ENCODE measurements around the gene LRRC40. TPM values are rescaled to one million over a fixed set of nuclear protein-coding genes. Genes with fewer than 3 reads are reported as not detected.

LRRC40 gene
- total RNA-seq (2014; rRNA removed; shearing (Covaris generic)) = 30.9 and 35.9 TPM in 2 replicates

GRCh38 chr1:70205434-70206118 lies at the start of gene LRRC40:
Gene LRRC40, minus strand, starts transcription at chr1:70205579. Its CDS starts 39 bp downstream, at chr1:70205540.
- H3K4me1 ChIP-seq (replicated peaks) = no peaks in the 10 kb centered on the region
- H3K4me3 ChIP-seq = peak within 1 kb of the TSS; percentile 57
- H3K36me3 ChIP-seq = peaks cover 28% of the 10 kb centered on the region
- peak; percentile 94 to 97 for DNase-seq (ENCODE audit: low read depth in 1 of 2, low spot score in 2 of 2)
- peak within 1 kb of the TSS; percentile 87 for H3K27ac ChIP-seq
- H3K9me3 ChIP-seq (replicated peaks) = no peaks in the 10 kb centered on the region
- no peaks in the 10 kb centered on the region for H3K27me3 ChIP-seq (replicated peaks)

- no peak for DNase-seq (ENCODE audit: low read depth in 1 of 2, low spot score in 2 of 2)
- Histone ChIP-seq H3K36me3 (peaks cover 94% of the 10 kb centered on the region), H3K27me3 (replicated peaks) (no peaks in the 10 kb centered on the region), H3K27ac (no peak overlapping the region), H3K4me1 (replicated peaks) (no peaks in the 10 kb centered on the region), H3K9me3 (replicated peaks) (no peaks in the 10 kb centered on the region), H3K4me3 (no peak overlapping the region)
These were observed 43.4 kb upstream of the LRRC40 start for GRCh38 chr1:70248729-70249128.

GRCh38 chr1:70247768-70248167 lies 42.4 kb upstream of the LRRC40 start:
- no peak overlapping the region for H3K4me3 ChIP-seq
- H3K36me3 ChIP-seq = peaks cover 99% of the 10 kb centered on the region
- no peak overlapping the region for H3K27ac ChIP-seq
- no peaks in the 10 kb centered on the region for H3K9me3 ChIP-seq (replicated peaks)
- H3K27me3 ChIP-seq (replicated peaks) = no peaks in the 10 kb centered on the region
- H3K4me1 ChIP-seq (replicated peaks) = no peaks in the 10 kb centered on the region
- DNase-seq (ENCODE audit: low read depth in 1 of 2, low spot score in 2 of 2) = no peak

DNA sequence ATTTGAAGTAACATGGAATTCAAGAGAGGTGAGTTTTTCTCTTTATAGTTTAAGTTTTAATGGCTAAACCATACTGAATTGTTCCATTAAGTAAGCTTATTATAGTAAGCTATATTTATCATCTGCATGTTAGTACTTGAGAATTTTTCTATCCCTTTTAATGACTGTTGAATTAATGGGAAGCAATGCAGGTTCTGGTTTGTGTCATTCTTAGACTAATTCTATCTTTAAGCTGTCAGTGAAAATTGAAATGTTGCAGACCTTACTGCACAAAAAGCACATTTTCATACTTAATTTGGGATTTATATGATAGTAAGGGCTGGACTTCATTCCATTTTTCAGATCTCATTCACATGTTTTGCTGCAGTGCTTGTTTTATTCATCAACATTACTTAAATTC lies 41.7 kb upstream of the LRRC40 start:
- no peaks in the 10 kb centered on the region for H3K4me1 ChIP-seq (replicated peaks)
- H3K4me3 ChIP-seq = no peak overlapping the region
- H3K36me3 ChIP-seq = peaks cover 97% of the 10 kb centered on the region
- no peaks in the 10 kb centered on the region for H3K27me3 ChIP-seq (replicated peaks)
- no peak for DNase-seq (ENCODE audit: low read depth in 1 of 2, low spot score in 2 of 2)
- H3K9me3 ChIP-seq (replicated peaks) = no peaks in the 10 kb centered on the region
- H3K27ac ChIP-seq = no peak overlapping the region

DNA sequence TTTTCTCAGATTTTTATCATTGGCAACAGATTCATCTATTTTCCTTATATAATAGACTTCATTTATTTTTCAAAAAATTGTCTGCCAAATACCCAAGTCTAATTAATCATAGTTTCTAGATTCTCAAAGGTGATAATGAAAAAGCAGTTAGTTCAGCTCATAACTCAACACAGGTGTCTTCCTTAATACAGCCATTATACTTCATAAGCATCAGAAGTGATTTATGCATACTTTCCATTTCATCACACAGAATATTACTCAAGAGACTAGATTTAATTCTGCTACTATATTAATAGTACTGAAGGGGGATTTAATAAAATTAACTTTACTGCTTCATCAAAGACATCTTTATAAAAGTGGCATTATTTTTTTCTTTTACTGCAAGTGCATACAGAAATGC lies 34.6 kb upstream of the LRRC40 start:
- no peaks in the 10 kb centered on the region for H3K4me1 ChIP-seq (replicated peaks)
- H3K9me3 ChIP-seq (replicated peaks) = no peaks in the 10 kb centered on the region
- peaks cover 95% of the 10 kb centered on the region for H3K36me3 ChIP-seq
- no peak overlapping the region for H3K27ac ChIP-seq
- no peak overlapping the region for H3K4me3 ChIP-seq
- no peak for DNase-seq (ENCODE audit: low read depth in 1 of 2, low spot score in 2 of 2)
- H3K27me3 ChIP-seq (replicated peaks) = no peaks in the 10 kb centered on the region

GRCh38 chr1:70234733-70235132 lies 29.4 kb upstream of the LRRC40 start:
- peaks cover 95% of the 10 kb centered on the region for H3K36me3 ChIP-seq
- no peak for DNase-seq (ENCODE audit: low read depth in 1 of 2, low spot score in 2 of 2)

DNA sequence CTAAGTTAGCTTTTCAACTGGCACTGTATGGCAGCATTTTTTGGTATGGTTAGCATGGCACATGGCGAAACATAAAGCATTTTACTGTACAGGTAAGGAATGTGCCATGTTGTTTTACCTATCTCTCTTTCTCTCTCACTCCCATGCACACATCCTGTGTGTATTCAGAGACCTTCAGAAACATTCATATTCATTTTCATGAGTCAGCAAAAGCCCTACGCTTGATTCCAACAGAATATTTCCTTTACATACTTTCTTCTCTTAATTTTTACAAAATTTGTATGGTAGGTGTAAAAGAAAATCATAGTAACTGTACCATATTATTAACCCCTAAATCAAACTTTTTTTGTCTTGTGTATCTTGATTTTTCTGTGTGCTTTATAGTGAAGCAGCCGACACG lies 26.1 kb upstream of the LRRC40 start:
- H3K27me3 ChIP-seq (replicated peaks) = no peaks in the 10 kb centered on the region
- no peak for DNase-seq (ENCODE audit: low read depth in 1 of 2, low spot score in 2 of 2)
- H3K4me3 ChIP-seq = no peak overlapping the region
- no peak overlapping the region for H3K27ac ChIP-seq
- peaks cover 94% of the 10 kb centered on the region for H3K36me3 ChIP-seq
- H3K4me1 ChIP-seq (replicated peaks) = no peaks in the 10 kb centered on the region
- no peaks in the 10 kb centered on the region for H3K9me3 ChIP-seq (replicated peaks)

More at GRCh38 chr1:70234733-70235132, 29.4 kb upstream of the LRRC40 start:
- H3K4me1 ChIP-seq (replicated peaks) = no peaks in the 10 kb centered on the region
- H3K9me3 ChIP-seq (replicated peaks) = no peaks in the 10 kb centered on the region
- H3K4me3 ChIP-seq = no peak overlapping the region
- no peak overlapping the region for H3K27ac ChIP-seq
- no peaks in the 10 kb centered on the region for H3K27me3 ChIP-seq (replicated peaks)

- Histone ChIP-seq H3K4me1 (replicated peaks) (no peaks in the 10 kb centered on the region; the same call in 1 of the 2 replicates), H3K9me3 (replicated peaks) (no peaks in the 10 kb centered on the region), H3K27me3 (replicated peaks) (no peaks in the 10 kb centered on the region), H3K36me3 (peaks cover 89% of the 10 kb centered on the region), H3K27ac (no peak overlapping the region), H3K4me3 (no peak overlapping the region)
- DNase-seq (ENCODE audit: low read depth in 1 of 2, low spot score in 2 of 2) = no peak
These were observed 23.3 kb upstream of the LRRC40 start for GRCh38 chr1:70228670-70229069.

GRCh38 chr1:70227439-70227838 lies 22.1 kb upstream of the LRRC40 start:
- H3K9me3 ChIP-seq (replicated peaks) = no peaks in the 10 kb centered on the region
- H3K27ac ChIP-seq = no peak overlapping the region
- H3K27me3 ChIP-seq (replicated peaks) = no peaks in the 10 kb centered on the region
- H3K36me3 ChIP-seq = peaks cover 91% of the 10 kb centered on the region
- peaks cover 4% of the 10 kb centered on the region; the same call in 1 of the 2 replicates for H3K4me1 ChIP-seq (replicated peaks)
- DNase-seq (ENCODE audit: low read depth in 1 of 2, low spot score in 2 of 2) = no peak
- no peak overlapping the region for H3K4me3 ChIP-seq

GRCh38 chr1:70224954-70225353 lies 19.6 kb upstream of the LRRC40 start:
- no peak for DNase-seq (ENCODE audit: low read depth in 1 of 2, low spot score in 2 of 2)
- H3K4me3 ChIP-seq = no peak overlapping the region
- peaks cover 4% of the 10 kb centered on the region; the same call in 1 of the 2 replicates for H3K4me1 ChIP-seq (replicated peaks)
- no peak overlapping the region for H3K27ac ChIP-seq
- peaks cover 79% of the 10 kb centered on the region for H3K36me3 ChIP-seq
- no peaks in the 10 kb centered on the region for H3K9me3 ChIP-seq (replicated peaks)
- H3K27me3 ChIP-seq (replicated peaks) = no peaks in the 10 kb centered on the region

DNA sequence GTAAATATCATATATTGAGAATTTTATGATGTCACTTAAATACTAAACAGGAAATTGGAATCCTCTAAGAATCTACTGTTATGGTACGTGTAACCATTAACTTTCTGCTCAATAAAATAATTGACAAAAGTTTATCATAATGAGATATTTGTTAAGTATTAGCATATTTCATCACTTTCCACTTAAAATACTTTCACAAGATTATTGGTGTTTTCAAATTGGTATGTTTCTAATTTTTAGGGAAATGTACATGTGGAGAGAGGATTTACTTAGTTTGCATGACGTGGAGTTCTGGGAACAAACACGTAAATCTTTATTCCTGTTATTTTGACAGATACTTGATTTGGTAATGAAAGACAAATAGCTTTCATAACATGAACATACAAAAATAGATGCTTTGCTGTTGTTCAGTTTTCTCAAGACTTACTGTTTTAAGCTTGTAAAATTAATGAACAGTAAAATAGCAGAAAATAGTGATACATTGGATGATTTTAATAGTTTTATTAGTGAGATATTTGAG lies 17.4 kb upstream of the LRRC40 start:
- peak overlapping the region; percentile 78 for H3K4me3 ChIP-seq
- DNase-seq (ENCODE audit: low read depth in 1 of 2, low spot score in 2 of 2) = no peak
- peaks cover 63% of the 10 kb centered on the region for H3K36me3 ChIP-seq
- H3K9me3 ChIP-seq (replicated peaks) = no peaks in the 10 kb centered on the region
- H3K4me1 ChIP-seq (replicated peaks) = peaks cover 4% of the 10 kb centered on the region; the same call in 1 of the 2 replicates
- no peak overlapping the region for H3K27ac ChIP-seq
- H3K27me3 ChIP-seq (replicated peaks) = no peaks in the 10 kb centered on the region

DNA sequence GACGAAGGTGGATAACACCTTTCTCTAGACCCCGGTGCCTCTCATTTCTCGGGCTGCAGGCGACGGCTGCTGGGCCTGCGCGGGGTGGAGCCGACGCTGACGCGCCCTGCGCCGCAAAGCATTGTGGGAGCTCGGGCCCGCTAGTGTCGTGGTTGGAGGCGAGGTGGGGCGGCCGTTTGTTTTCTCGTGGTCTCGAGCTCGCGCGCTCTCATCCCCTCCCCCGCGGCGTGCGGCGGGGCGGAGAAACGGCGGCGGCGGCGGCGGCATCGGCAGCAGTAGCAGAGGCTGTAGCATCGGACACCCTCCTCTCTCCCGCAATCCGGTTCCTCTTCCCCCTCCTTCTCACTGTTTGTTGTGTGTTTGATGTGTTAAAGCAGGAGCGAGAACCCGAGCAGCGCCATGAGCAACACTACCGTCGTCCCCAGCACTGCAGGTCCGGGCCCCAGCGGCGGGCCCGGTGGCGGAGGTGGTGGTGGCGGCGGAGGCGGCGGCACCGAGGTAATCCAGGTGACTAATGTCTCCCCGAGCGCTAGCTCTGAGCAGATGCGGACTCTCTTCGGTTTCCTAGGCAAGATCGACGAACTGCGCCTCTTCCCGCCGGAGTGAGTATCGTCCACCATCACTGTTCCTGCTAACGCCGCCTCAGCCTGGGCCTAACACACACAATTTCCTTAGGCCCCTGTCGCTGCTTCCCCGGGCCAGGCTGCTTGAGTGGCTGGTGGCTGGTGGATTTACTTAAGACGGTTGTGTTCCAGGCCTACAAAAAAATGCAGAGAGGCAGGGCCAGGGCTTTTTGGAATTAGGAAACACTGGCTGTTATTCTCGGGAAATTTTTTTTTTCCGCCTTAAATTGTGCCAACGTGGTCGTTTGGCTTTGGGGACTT lies 16.1 kb upstream of the LRRC40 start, which contains the start of gene SRSF11:
TSS of gene SRSF11 (plus strand) at position 143 of the 884 bp plus-strand sequence. CDS start at position 400, 257 bp downstream.
- H3K36me3 ChIP-seq = peaks cover 52% of the 10 kb centered on the region
- H3K4me3 ChIP-seq = peak within 1 kb of the TSS; percentile 78
- H3K27me3 ChIP-seq (replicated peaks) = no peaks in the 10 kb centered on the region

GRCh38 chr1:70220517-70221237 lies 15.3 kb upstream of the LRRC40 start:
- H3K4me1 ChIP-seq (replicated peaks) = peaks cover 4% of the 10 kb centered on the region; the same call in 1 of the 2 replicates
- H3K4me3 ChIP-seq = peak overlapping the region; percentile 78
- no peaks in the 10 kb centered on the region for H3K27me3 ChIP-seq (replicated peaks)
- peaks cover 54% of the 10 kb centered on the region for H3K36me3 ChIP-seq
- peak overlapping the region; percentile 16; the same call in 1 of the 2 replicates for H3K27ac ChIP-seq
- DNase-seq (ENCODE audit: low read depth in 1 of 2, low spot score in 2 of 2) = peak in 1 of 2 experiments; percentile 4
- no peaks in the 10 kb centered on the region for H3K9me3 ChIP-seq (replicated peaks)

More for the DNA sequence above, 16.1 kb upstream of the LRRC40 start, which contains the start of gene SRSF11:
- peak; percentile 94 to 96 for DNase-seq (ENCODE audit: low read depth in 1 of 2, low spot score in 2 of 2)
- Histone ChIP-seq H3K27ac (peak within 1 kb of the TSS; percentile 87), H3K4me1 (replicated peaks) (peaks cover 4% of the 10 kb centered on the region; the same call in 1 of the 2 replicates), H3K9me3 (replicated peaks) (no peaks in the 10 kb centered on the region)

All from SJSA1 (cell line).